Motor neuron (in vitro differentiated cells): Measurements from ENCODE around the gene PARN. TPM values are rescaled to one million over a fixed set of nuclear protein-coding genes. Genes with fewer than 3 reads are reported as not detected.

Experiments
- ATAC-seq, 8 experiments: fragments of 200-7000 bp; cut with Tn5 transposase; replicated peaks in 6 of 8; 2 replicates each; pipeline ENCODE4 v1.8.0; 2021; ENCODE audit warnings: mild to moderate bottlenecking in 8 of 8, moderate library complexity in 8 of 8
- H3K27ac ChIP-seq, 2 donors: fragments of 250-450 bp; sonication (Bioruptor Pico); 2 replicates each; pipeline ENCODE4 v1.9.0; 2021; ENCODE audit warnings: antibody characterized with exemption in 2 of 2, mild to moderate bottlenecking in 2 of 2, moderate library complexity in 1 of 2
- H3K4me1 ChIP-seq, 2 donors: fragments of 250-450 bp; sonication (Bioruptor Pico); replicated peaks in 1 of 2; 2 replicates each; pipeline ENCODE4 v1.6.1; 2021; ENCODE audit warnings: antibody characterized with exemption in 2 of 2, mild to moderate bottlenecking in 2 of 2, moderate library complexity in 1 of 2
- H3K4me3 ChIP-seq, 5 donors: fragments of 250-450 bp; sonication (Bioruptor Pico); 2 replicates each; pipeline ENCODE4 v1.9.0; 2021; ENCODE audit warnings: antibody characterized with exemption in 5 of 5, mild to moderate bottlenecking in 5 of 5, moderate library complexity in 4 of 5
- WGBS, 10 experiments: fragments of 450-650 bp; shearing (Covaris generic); methylation state at CpG; one replicate each; pipeline ENCODE4 v1.0.0; 2022; 5-methylcytosine and 5-hydroxymethylcytosine counted together
- in situ Hi-C, 9 experiments: fragments of 400-800 bp; cut with MboI; loops; one replicate each; pipeline ENCODE4 v1.15.0; 2021; ENCODE audit warnings: low sequenced_read_pairs in 9 of 9, low pct_unique_long_range_greater_than_20kb in 2 of 9; ENCODE audit not compliant: unreplicated experiment in 9 of 9
- total RNA-seq, 8 experiments: library from RNA; unstranded; fragments of 300-600 nt; gene quantifications; 2 replicates each; pipeline versions ENCODE4 v1.2.3 to v1.2.4, GENCODE V29; 2022

PARN gene
- total RNA-seq, 8 experiments from 2014 or later: 16.0 to 60.6 (median 27.5) TPM

- H3K4me1 ChIP-seq: peaks cover 12 to 24% of the 10 kb centered on the region in 2 donors
- in situ Hi-C loops: no loop called here
- peak; percentile 84 to 96 (median 93) for ATAC-seq
- H3K27ac ChIP-seq: peak overlapping the region; percentile 47 to 81
- peak overlapping the region; percentile 14 to 27 (median 19) for H3K4me3 ChIP-seq
- WGBS, 10 experiments: 0 to 17% (median 3%) methylated on average over 2 to 11 of the region's 20 CpGs; no CpG with 5 or more reads in 1 of the 10 experiments
Measured at GRCh38 chr16:14486520-14487303, 143.3 kb downstream of the PARN start.

DNA sequence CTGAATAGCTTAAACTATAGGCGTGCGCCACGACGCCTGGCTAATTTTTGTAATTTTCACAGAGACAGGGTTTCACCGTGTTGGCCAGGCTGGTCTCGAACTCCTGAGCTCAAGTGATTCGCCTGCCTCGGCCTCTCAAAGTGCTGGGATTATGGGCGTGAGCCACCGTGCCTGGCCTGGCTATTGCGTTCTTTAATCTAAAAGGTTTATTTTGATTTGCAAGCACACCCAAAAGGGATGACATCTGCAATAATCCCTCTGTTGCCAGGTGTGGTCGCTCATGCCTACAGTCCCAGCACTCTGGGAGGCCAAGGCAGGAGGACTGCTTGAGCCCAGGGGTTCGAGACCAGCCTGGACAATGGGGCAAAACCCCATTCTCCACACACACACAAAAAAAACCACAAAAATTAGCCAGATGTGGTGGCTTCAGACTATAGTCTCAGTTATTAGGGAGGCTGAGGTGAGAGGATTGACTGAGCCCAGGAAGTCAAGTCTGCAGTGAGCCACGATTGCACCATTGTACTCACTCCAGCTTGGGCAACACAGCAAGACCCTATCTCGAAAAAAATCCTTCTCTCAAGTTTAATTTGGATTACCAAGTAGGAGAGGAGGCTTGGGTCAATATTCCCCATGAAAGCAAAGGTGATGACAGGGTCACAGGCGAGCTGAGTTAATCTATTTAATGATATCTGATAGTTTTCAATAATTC lies 144.1 kb downstream of the PARN start:
- in situ Hi-C loops: no loop called here
- Histone ChIP-seq H3K4me1 (peaks cover 12 to 24% of the 10 kb centered on the region in 2 donors), H3K4me3 (peak overlapping the region in 1 of 5 donors; percentile 26), H3K27ac (peak overlapping the region; percentile 5 to 81)
- WGBS, 10 experiments: 50 to 100% (median 88%) methylated on average over 1 to 15 of the region's 16 CpGs
- ATAC-seq: no peak

DNA sequence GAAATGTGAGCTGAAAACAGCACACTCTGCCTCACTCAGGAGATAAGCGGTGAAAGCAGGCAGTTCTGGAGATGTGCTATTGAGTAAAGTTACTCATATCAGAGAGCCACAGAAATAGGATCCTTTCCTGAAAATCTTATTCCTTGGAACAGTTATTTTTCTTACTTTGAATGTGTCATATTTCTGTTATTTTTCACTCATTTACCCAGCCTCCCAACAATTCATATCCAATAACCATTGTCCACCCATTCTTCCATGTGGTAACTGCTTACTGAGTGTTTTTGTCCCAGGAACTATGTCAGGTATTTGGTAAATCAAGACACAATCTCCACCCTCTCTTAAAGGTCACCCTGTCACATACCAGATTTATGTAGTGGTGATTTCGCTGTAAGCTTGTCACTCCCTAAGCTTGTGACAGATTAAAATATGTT lies 144.9 kb downstream of the PARN start:
- Histone ChIP-seq H3K4me3 (no peak overlapping the region), H3K4me1 (peaks cover 12 to 24% of the 10 kb centered on the region in 2 donors), H3K27ac (no peak overlapping the region)
- in situ Hi-C loops: no loop called here
- ATAC-seq: no peak
- WGBS, 10 experiments: 40 to 100% (median 88%) methylated on average over 1 to 2 of the region's 2 CpGs; no CpG with 5 or more reads in 2 of the 10 experiments

DNA sequence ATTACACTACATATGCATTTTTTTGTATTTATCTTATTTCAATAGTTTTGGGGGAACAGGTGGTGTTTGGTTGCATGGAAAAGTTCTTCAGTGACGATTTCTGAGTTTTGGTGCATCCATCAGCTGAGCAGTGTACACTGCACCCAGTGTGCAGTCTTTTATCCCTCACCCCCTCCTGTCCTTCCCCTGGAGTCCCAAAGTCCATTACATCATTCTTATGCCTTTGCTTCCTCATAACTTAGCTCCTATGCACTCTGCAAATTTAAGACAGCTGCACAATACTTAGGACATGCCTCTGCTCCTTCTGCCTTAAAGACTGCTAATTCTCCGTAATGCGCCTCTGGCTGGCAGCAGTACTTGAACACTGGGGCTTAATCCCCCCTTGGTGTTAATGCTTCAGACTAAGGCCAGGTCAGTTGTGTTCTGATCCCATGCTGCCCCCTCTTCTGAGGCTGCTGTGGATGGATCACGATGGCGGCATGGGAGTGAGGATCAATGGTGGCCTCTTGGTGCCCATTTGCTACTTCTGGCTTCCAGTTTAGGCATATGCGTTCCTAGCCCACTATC lies 146.2 kb downstream of the PARN start:
- in situ Hi-C loops: no loop called here
- peaks cover 12 to 20% of the 10 kb centered on the region in 2 donors for H3K4me1 ChIP-seq
- WGBS, 10 experiments: 80 to 100% (median 97%) methylated on average over 1 to 5 of the region's 6 CpGs; no CpG with 5 or more reads in 1 of the 10 experiments
- no peak for ATAC-seq
- H3K27ac ChIP-seq: no peak overlapping the region
- H3K4me3 ChIP-seq: no peak overlapping the region

DNA sequence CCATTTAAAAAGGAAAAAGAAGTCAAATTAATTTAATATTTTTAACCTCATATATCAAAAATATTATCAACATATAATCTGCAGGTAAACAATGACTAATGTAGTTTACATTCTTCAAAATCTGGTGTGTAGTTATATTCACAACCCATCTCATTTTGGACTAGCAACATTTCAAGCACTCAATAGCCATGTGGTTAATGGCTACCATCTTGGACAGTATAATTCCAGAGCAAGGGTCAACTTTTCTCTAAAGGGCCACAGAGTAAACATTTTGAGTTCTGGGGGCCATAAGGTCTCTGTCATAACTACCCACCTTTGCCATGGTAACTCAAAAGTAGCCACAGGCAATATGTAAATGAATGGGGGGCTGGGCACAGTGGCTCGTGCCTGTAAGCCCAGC lies 153.9 kb downstream of the PARN start:
- in situ Hi-C loops: no loop called here
- WGBS, 10 experiments: 40 to 100% (median 58%) methylated on average over 1 of the region's 1 CpG; no CpG with 5 or more reads in 5 of the 10 experiments
- no peak overlapping the region for H3K27ac ChIP-seq
- H3K4me3 ChIP-seq: no peak overlapping the region
- ATAC-seq: no peak
- H3K4me1 ChIP-seq: no peaks in the 10 kb centered on the region

DNA sequence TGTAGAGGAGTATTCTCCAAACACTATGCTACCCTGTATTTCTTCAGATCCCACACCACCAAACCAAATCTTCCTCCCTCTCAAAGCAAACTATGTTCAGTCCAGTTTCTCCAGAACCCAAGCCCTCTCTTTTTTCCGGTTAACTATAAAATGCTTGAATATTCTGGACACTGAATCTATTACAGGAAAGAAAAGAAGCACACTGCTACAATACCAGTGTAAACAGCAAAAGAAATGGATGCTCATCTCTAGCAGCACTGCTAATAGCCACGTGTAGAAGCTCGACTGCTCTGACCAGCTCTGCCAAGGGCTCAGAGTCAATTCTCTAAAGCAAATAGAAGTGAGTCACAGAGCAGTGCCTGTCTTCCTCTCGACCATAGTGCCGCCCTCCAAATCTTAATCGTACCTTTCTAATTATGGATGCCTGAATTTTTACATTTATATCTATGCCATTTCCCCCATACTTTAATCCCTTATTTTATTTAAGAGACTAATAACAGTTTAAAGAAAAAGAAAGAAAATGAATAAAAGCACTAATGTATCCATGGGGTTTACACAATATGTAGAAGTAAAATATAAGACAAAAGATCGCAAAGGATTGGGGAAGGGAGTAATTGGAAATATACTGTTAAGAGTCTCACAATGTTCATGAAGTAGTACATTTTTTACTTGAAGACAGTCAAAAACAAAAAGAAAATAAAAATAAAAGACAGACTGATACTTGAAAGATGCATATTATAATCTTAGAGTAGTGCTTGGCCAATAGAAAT lies 154.5 kb downstream of the PARN start:
- no peak overlapping the region for H3K4me3 ChIP-seq
- peak in 5 of 8 experiments; percentile 54 to 98 (median 81) for ATAC-seq
- in situ Hi-C loops: no loop called here
- WGBS, 10 experiments: 38 to 95% (median 67%) methylated on average over 1 to 7 of the region's 7 CpGs
- H3K27ac ChIP-seq: no peak overlapping the region
- no peaks in the 10 kb centered on the region for H3K4me1 ChIP-seq

GRCh38 chr16:14473488-14473887 lies 156.6 kb downstream of the PARN start:
- WGBS, 10 experiments: 0 to 100% (median 99%) methylated on average over 1 to 5 of the region's 5 CpGs; no CpG with 5 or more reads in 2 of the 10 experiments
- peak in 1 of 8 experiments; percentile 21 for ATAC-seq
- in situ Hi-C loops: no loop called here

GRCh38 chr16:14472357-14472756 lies 157.7 kb downstream of the PARN start:
- Histone ChIP-seq H3K4me3 (no peak overlapping the region), H3K27ac (no peak overlapping the region), H3K4me1 (no peaks in the 10 kb centered on the region)
- no peak for ATAC-seq
- 78 to 100% (median 96%) methylated on average over 2 of the region's 2 CpGs; no CpG with 5 or more reads in 4 of the 10 experiments for WGBS, 10 experiments
- in situ Hi-C loops: no loop called here

More at GRCh38 chr16:14473488-14473887, 156.6 kb downstream of the PARN start:
- Histone ChIP-seq H3K4me3 (no peak overlapping the region), H3K27ac (no peak overlapping the region), H3K4me1 (no peaks in the 10 kb centered on the region)

DNA sequence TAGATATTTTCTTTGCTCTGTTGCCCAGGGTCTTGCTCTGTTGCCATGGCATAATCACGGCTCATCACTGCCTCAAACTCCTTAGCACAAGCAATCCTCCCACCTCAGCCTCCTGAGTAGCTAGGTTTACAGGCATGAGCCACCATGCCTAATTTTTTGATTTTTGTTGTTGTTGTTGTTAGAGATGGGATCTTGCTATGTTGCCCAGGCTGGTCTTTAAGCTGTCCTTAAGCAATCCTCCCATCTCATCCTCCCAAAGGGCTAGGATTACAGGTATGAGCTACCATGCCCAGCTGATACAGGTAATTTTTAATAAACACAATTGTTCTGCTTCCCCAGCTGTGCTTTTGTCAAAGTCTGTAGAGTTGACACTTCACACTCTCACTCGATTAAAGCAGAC lies 159.3 kb downstream of the PARN start:
- Histone ChIP-seq H3K4me1 (no peaks in the 10 kb centered on the region), H3K4me3 (no peak overlapping the region), H3K27ac (no peak overlapping the region)
- 40 to 100% (median 85%) methylated on average over 1 to 2 of the region's 2 CpGs; no CpG with 5 or more reads in 5 of the 10 experiments for WGBS, 10 experiments
- in situ Hi-C loops: no loop called here
- no peak for ATAC-seq

- Histone ChIP-seq H3K4me3 (no peak overlapping the region), H3K27ac (no peak overlapping the region), H3K4me1 (no peaks in the 10 kb centered on the region)
- no peak for ATAC-seq
- 90 to 100% (median 100%) methylated on average over 1 to 3 of the region's 3 CpGs for WGBS, 10 experiments
- in situ Hi-C loops: no loop called here
Measured at GRCh38 chr16:14465799-14466198, 164.3 kb downstream of the PARN start.

DNA sequence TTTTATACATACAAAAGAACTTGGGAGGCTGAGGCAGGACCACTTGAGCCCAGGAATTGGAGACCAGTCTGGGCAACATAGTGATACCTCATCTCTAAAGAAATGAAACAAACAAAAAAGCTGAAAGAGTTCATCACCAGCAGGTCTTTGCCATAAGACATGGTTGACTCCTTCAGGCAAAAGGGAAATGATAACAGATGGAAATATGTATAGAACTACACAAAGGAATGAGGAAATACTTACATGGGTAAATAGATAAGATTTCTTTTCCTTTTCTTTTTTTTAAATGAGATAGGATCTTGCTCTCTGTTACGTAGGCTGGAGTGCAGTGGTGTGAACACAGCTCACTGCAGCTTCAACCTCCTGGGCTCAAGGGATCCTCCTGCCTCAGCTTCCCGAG lies 165.3 kb downstream of the PARN start:
- in situ Hi-C loops: no loop called here
- no peak for ATAC-seq

DNA sequence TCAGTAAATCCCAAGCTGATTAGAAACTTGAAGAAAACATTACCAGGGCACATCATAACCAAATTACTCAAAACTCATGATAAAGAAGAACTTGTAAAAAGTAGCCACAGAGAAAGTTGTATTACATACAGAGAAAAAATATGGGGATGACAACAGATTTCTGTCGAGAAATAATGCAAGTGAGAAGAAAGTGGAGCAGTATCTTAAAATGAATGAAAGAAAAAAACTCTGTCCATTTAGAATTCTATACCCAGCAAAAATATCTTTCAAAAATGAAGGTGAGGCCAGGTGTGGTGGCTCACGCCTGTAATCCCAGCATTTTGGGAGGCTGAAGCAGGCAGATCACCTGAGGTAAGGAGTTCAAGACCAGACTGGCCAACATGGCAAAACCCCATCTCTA lies 165.9 kb downstream of the PARN start:
- Histone ChIP-seq H3K27ac (no peak overlapping the region), H3K4me1 (no peaks in the 10 kb centered on the region), H3K4me3 (no peak overlapping the region)
- no peak for ATAC-seq
- 67 to 100% (median 93%) methylated on average over 1 to 2 of the region's 2 CpGs; no CpG with 5 or more reads in 2 of the 10 experiments for WGBS, 10 experiments
- in situ Hi-C loops: no loop called here

More for the DNA sequence above, 165.3 kb downstream of the PARN start:
- no peaks in the 10 kb centered on the region for H3K4me1 ChIP-seq
- no peak overlapping the region for H3K27ac ChIP-seq
- whole genome bisulfite sequencing, 10 experiments: 100% methylated on average over 1 to 2 of the region's 2 CpGs; no CpG with 5 or more reads in 6 of the 10 experiments
- H3K4me3 ChIP-seq: no peak overlapping the region
